Thoracic aorta (tissue), 2 donors: ENCODE data around the gene HOXB1. TPM values are rescaled to one million over a fixed set of nuclear protein-coding genes. Genes with fewer than 3 reads are reported as not detected.

ENCODE experiments used
- ATAC-seq: fragments of 150-250 bp; one replicate; pipeline ENCODE4 v1.8.0; 2017; ENCODE audit warnings: low read depth; ENCODE audit not compliant: insufficient number of reproducible peaks, low FRiP score
- DNase-seq: peaks from one replicate; pipeline ENCODE4 v3.0.0-alpha.2; 2020; ENCODE audit warnings: low spot score
- H3K27ac ChIP-seq, 2 donors: fragments of 200-600 bp; sonication (generic); 1 replicate in 1 of 2; 2 replicates in 1 of 2; pipeline ENCODE4 v1.5.1; 2016; ENCODE audit warnings: mild to moderate bottlenecking in 2 of 2, moderate library complexity in 2 of 2
- H3K27me3 ChIP-seq: fragments of 200-600 bp; sonication (generic); replicated peaks from 2 replicates; pipeline ENCODE4 v1.6.0; 2016; ENCODE audit warnings: mild to moderate bottlenecking; ENCODE audit not compliant: insufficient read depth
- H3K36me3 ChIP-seq: fragments of 200-600 bp; sonication (generic); one replicate; pipeline ENCODE4 v1.5.1; 2016
- H3K4me1 ChIP-seq, 2 donors: fragments of 200-600 bp; sonication (generic); 1 replicate in 1 of 2; 2 replicates in 1 of 2; pipeline versions ENCODE4 v1.5.1 to v1.6.0; 2016; ENCODE audit warnings: low read depth in 2 of 2, mild to moderate bottlenecking in 1 of 2; ENCODE audit not compliant: control insufficient read depth in 1 of 2
- H3K4me3 ChIP-seq: fragments of 200-600 bp; sonication (generic); 2 replicates; pipeline ENCODE4 v1.5.1; 2016; ENCODE audit warnings: mild to moderate bottlenecking
- H3K9me3 ChIP-seq: fragments of 200-600 bp; sonication (generic); 2 replicates; pipeline ENCODE4 v1.5.1; 2016
- total RNA-seq, 2 donors: library from RNA; depleted of rRNA; stranded (reverse); fragments of >200 nt; gene quantifications; one replicate each; pipeline versions ENCODE4 v1.1.0 to v1.2.3, GENCODE V29; 2016
- TF ChIP-seq, protein P1 (sequence below): fragments of 200-600 bp; sonication (generic); IDR thresholded peaks from one replicate; pipeline ENCODE4 v1.5.1; 2019; ENCODE audit warnings: antibody characterized with exemption

Gene HOXB1
- total RNA-seq, 2 donors from 2014 or later: not detected

DNA sequence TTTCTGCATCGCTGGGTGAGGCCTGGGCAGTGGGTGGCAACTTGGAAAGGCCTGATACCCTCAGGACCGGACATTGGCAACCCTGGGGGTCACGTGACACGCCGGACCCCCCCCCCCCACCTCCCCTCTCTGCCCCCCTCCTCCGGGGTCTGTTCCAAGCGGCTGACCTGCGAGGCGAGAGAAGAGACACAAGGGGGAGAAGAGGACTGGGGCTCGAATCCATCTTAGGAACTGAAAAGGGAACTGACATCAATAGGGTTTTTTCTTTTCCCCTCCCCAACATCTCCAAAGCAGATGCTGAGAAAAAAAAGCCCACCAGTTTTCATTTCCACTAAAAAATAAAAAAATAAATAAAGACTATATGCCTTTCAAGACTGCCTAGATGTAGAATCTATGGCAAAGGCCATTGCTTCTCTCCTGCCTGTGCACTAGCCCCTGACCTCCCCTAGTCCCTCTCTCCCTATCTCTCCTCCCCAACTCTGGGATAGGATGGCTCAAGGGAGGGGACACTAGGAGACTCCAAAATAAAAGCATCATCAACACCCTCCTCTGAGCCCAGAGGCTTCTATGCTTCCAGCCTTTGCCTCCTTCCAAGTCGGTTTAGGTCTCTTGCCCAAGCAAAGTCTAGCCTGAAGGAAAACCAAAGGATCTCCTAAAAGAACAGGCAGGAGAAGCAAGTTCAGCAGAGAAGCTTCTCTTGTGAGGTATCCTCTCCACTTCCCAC lies 21.8 kb upstream of the HOXB1 start:
- TF ChIP-seq, protein P1, sequence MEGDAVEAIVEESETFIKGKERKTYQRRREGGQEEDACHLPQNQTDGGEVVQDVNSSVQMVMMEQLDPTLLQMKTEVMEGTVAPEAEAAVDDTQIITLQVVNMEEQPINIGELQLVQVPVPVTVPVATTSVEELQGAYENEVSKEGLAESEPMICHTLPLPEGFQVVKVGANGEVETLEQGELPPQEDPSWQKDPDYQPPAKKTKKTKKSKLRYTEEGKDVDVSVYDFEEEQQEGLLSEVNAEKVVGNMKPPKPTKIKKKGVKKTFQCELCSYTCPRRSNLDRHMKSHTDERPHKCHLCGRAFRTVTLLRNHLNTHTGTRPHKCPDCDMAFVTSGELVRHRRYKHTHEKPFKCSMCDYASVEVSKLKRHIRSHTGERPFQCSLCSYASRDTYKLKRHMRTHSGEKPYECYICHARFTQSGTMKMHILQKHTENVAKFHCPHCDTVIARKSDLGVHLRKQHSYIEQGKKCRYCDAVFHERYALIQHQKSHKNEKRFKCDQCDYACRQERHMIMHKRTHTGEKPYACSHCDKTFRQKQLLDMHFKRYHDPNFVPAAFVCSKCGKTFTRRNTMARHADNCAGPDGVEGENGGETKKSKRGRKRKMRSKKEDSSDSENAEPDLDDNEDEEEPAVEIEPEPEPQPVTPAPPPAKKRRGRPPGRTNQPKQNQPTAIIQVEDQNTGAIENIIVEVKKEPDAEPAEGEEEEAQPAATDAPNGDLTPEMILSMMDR: no peak
- H3K4me3 ChIP-seq: peak overlapping the region; percentile 84
- peaks cover 9% of the 10 kb centered on the region for H3K36me3 ChIP-seq
- no peak for DNase-seq
- no peaks in the 10 kb centered on the region for H3K27me3 ChIP-seq
- H3K27ac ChIP-seq: peak overlapping the region; percentile 91 to 96
- H3K9me3 ChIP-seq: no peaks in the 10 kb centered on the region
- ATAC-seq: no peak
- peaks cover 47 to 72% of the 10 kb centered on the region in 2 donors for H3K4me1 ChIP-seq

DNA sequence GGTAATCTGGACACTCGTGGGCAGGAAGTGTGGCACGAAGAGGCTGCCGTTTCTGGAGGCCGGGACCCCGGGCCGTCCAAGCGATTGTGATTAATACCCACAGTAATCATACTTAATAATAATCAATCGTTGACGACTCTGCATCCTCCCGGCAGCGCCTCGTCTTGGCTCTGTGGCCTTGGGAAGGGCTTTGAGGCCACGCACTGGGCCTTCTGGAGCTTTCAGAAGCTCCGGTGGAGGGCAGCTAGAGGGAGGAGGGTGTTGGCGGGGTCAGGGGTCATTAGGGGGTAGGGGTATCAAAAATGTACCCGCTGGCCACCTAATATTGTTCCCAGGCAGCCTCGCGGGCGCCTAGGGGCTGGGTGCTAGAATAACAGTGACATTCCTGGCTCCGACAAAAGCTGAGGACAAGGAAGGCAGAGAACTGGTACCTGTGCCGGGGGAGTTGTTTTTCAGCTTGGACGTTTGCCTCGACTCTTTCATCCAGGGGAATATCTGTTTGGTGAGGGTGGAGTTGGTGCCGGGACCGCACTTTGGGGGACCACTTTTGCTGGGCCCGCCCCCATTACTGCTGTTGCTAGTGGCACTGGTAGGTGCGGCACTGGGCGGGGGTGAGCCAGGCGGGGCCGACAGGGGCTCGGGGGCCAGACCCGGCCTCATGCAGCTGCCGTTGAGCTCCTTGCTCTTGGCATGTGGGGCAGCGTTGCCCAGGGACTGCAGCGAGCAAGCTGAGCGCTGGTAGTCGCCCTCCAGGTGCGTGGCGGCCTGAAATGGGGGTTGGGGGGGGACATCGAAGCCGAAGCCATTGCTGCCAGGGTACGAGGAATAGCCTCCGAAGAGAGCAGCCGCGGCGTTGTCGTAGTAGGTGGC lies 21.0 kb upstream of the HOXB1 start:
- H3K36me3 ChIP-seq: peaks cover 9% of the 10 kb centered on the region
- peaks cover 42 to 68% of the 10 kb centered on the region in 2 donors for H3K4me1 ChIP-seq
- ATAC-seq: no peak
- no peak for DNase-seq
- TF ChIP-seq, protein P1: no peak
- no peak overlapping the region for H3K4me3 ChIP-seq
- H3K27me3 ChIP-seq: no peaks in the 10 kb centered on the region
- H3K9me3 ChIP-seq: no peaks in the 10 kb centered on the region
- H3K27ac ChIP-seq: peak overlapping the region; percentile 49 to 73

DNA sequence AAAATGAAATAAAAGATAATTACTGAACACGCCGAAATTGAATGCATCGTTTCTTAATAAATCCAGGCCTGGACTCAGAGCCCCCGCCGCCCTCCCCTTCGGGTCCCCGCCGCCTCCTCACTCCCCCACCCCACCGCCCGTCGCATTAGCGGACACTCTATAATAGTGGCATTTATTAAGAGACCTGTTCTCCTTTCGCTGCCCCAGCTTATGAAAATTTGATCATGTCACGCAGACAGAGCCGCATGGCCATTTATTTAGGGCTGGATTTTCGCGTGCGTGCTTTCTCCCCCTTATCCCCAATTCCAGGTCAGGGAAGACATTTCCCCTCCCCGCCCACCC lies 20.4 kb upstream of the HOXB1 start:
- ATAC-seq (no peak), DNase-seq (no peak)
- Histone ChIP-seq H3K4me3 (no peak overlapping the region), H3K4me1 (peaks cover 37 to 68% of the 10 kb centered on the region in 2 donors), H3K9me3 (no peaks in the 10 kb centered on the region), H3K27me3 (no peaks in the 10 kb centered on the region), H3K27ac (peak overlapping the region in 1 of 2 donors; percentile 73), H3K36me3 (peaks cover 9% of the 10 kb centered on the region)
- TF ChIP-seq, protein P1: no peak

DNA sequence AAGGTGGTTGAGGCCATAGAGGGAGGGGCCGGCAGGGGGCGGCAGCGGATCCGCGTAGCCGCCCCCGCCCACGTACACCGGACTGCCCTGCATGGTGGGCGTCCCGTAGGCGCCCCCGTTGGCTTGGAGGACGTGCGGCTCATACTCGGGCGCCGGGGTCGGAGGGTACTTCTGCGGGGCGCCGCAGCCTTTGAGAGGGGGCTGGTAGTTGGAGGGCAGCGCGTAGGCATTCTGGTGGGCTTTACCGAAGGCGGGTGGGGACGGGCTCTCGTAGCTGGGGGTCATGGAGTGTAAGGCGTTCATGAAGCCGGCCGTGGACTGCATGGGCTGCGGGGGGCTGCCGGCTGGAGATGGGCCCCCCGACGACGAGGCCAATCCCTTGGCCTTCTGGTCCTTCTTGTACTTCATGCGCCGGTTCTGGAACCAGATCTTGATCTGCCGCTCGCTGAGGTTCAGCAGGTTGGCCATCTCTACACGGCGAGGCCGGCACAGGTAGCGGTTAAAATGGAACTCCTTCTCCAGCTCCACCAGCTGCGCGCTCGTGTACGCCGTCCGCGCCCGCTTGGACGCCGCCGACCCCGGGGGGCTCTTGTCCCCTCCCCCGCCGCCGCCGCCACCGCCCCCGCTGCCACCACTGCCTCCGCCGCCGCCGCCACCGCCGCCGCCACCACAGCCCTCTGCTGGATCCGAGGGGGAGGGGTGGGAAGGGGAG lies 19.8 kb upstream of the HOXB1 start:
- Histone ChIP-seq H3K27ac (peak overlapping the region; percentile 42 to 93), H3K36me3 (peaks cover 9% of the 10 kb centered on the region), H3K4me1 (peaks cover 38 to 68% of the 10 kb centered on the region in 2 donors), H3K4me3 (no peak overlapping the region), H3K9me3 (no peaks in the 10 kb centered on the region), H3K27me3 (no peaks in the 10 kb centered on the region)
- no peak for ATAC-seq
- TF ChIP-seq, protein P1: no peak
- no peak for DNase-seq
